Dermis microvascular lymphatic vessel endothelial cell (primary cell): ENCODE results near the gene PITPNB. TPM values are rescaled to one million over a fixed set of nuclear protein-coding genes. Genes with fewer than 3 reads are reported as not detected.

Experiments
- DNase-seq, 2 donors: peaks; one replicate each; pipeline versions ENCODE4 v3.0.0 to v3.0.0-alpha.2; 2010; ENCODE audit warnings: low read depth in 2 of 2
- total RNA-seq: library from RNA; depleted of rRNA; stranded (reverse); fragments of >200 nt; gene quantifications from 2 replicates; pipeline ENCODE4 v1.2.1, GENCODE V29; 2014

Gene PITPNB
- total RNA-seq, 1 donor from 2014 or later = 19.6 TPM

GRCh38 chr22:27919942-27920755 is 1.1 kb upstream of the PITPNB start:
- DNase-seq = peak in 1 of 2 donors; percentile 58

- DNase-seq = peak in 1 of 2 donors; percentile 72
Observed at GRCh38 chr22:27918341-27919221, 475 bp downstream of the PITPNB start.

GRCh38 chr22:27915986-27916385 is 3.1 kb downstream of the PITPNB start:
- DNase-seq = no peak

GRCh38 chr22:27913162-27913741 is 5.8 kb downstream of the PITPNB start:
- peak in 1 of 2 donors; percentile 16 for DNase-seq

GRCh38 chr22:27912101-27912500 is 7.0 kb downstream of the PITPNB start:
- no peak for DNase-seq

GRCh38 chr22:27911330-27911729 is 7.7 kb downstream of the PITPNB start:
- DNase-seq = peak in 1 of 2 donors; percentile 34

- no peak for DNase-seq
Observed at GRCh38 chr22:27906241-27906640, 12.8 kb downstream of the PITPNB start.

- DNase-seq = no peak
Observed at GRCh38 chr22:27905653-27906052, 13.4 kb downstream of the PITPNB start.

- DNase-seq = no peak
Observed at GRCh38 chr22:27903805-27904473, 15.1 kb downstream of the PITPNB start.

GRCh38 chr22:27900153-27900552 is 18.9 kb downstream of the PITPNB start:
- DNase-seq = no peak

GRCh38 chr22:27896245-27896644 is 22.8 kb downstream of the PITPNB start:
- no peak for DNase-seq

GRCh38 chr22:27895600-27895999 is 23.5 kb downstream of the PITPNB start:
- no peak for DNase-seq

- DNase-seq = no peak
Observed at GRCh38 chr22:27892811-27893210, 26.2 kb downstream of the PITPNB start.

GRCh38 chr22:27892064-27892463 is 27.0 kb downstream of the PITPNB start:
- no peak for DNase-seq

- no peak for DNase-seq
Observed at GRCh38 chr22:27888310-27888709, 30.7 kb downstream of the PITPNB start.

- no peak for DNase-seq
Observed at GRCh38 chr22:27886843-27887151, 32.3 kb downstream of the PITPNB start.

GRCh38 chr22:27885977-27886842 is 32.8 kb downstream of the PITPNB start:
- DNase-seq = peak in 1 of 2 donors; percentile 75

- no peak for DNase-seq
Observed at GRCh38 chr22:27883656-27884350, 35.3 kb downstream of the PITPNB start.

GRCh38 chr22:27882507-27883290 is 36.4 kb downstream of the PITPNB start:
- DNase-seq = no peak
